CD4-positive, alpha-beta T cell treated with Interleukin-21 for 1 hour (primary cell): ENCODE measurements around the gene PPM1G.
A peak's percentile ranks its signal among the peaks of the same experiment; 100 is the strongest.
"Not testable (repeated sequence)": the region's sequence is repeated elsewhere in the genome, so short reads cannot be mapped to it uniquely, and the experiment has no call there.

ENCODE experiments used
- DNase-seq: peaks from one replicate; pipeline ENCODE4 v3.0.0-alpha.2; 2020

The PPM1G gene, protein sequence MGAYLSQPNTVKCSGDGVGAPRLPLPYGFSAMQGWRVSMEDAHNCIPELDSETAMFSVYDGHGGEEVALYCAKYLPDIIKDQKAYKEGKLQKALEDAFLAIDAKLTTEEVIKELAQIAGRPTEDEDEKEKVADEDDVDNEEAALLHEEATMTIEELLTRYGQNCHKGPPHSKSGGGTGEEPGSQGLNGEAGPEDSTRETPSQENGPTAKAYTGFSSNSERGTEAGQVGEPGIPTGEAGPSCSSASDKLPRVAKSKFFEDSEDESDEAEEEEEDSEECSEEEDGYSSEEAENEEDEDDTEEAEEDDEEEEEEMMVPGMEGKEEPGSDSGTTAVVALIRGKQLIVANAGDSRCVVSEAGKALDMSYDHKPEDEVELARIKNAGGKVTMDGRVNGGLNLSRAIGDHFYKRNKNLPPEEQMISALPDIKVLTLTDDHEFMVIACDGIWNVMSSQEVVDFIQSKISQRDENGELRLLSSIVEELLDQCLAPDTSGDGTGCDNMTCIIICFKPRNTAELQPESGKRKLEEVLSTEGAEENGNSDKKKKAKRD

DNA sequence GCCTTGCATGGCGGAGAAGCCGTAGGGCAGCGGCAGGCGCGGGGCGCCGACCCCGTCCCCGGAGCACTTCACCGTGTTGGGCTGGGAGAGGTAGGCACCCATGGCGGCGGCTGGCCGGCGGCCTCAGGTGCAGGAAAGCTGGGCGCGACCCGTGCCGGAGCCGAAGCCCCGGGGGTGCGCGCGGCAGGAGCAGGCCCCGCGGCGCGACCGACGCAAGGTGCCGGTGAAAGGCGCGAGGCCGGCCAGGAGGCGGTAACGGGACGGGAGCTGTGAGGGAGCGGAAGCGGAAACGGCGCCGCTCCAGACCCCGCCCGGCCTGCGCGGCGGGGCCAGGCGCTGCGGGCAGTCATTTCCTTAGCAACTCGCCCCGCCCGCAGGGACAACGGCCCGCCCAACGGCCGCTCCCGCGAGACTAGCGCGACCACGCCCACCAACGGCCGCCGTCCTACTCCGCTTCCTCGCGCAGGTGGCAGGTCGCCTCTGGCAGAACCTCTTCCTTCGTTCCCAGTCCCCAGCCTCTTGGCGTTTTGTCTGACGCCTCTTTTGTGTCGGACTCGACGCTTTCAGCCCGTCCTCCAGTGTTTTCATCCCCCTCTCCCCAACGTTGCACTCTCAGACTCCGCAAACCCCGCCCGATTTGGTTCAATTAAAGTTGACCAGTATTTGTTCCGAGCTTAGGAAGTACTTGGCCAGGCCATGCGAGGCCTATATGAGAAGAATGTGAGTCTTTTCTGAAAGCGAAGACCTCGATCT is at the start of gene PPM1G:
Gene PPM1G (minus strand): TSS at position 271 of the 753 bp plus-strand sequence. CDS start 169 bp downstream, at position 102.
- peak; percentile 95 for DNase-seq

DNA sequence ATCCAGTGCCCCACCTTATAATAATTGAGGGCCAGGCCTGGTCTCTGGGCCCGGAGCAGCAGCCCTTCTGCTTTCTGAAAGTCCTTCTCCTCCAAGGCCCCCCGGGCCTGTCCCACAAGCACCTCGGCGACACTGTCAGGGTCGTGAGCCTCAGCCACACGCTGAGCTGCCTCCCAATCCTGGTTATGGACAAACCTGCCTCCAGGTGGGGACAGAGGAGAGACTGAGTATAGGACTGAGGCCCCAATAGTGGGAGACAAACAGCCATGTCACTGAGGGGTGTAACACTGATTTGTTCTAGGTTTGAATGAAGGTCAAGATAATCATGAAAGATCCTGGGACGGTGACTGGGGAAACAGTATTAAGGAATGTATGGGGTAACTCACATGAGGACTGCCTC is 44.6 kb upstream of the PPM1G start:
- no peak for DNase-seq

DNA sequence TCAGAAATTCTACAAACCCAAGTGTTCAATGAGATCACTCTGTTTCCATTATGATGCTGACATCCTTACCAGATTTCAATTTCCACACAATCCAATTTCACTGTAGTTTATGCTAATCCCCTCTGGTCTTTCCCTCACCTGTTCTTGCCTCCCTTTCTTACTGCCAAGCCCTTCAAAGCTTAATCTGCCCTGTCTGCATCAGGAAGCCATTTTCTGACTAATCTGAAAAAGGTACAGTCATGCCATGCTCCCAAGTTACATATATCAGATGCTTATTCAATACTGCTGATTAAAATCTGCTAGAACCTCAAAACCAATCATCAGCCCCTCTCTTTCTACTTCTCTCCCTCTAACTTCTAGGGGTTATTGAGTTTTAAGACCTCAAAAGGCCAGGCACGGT is 41.7 kb upstream of the PPM1G start:
- DNase-seq = no peak

DNA sequence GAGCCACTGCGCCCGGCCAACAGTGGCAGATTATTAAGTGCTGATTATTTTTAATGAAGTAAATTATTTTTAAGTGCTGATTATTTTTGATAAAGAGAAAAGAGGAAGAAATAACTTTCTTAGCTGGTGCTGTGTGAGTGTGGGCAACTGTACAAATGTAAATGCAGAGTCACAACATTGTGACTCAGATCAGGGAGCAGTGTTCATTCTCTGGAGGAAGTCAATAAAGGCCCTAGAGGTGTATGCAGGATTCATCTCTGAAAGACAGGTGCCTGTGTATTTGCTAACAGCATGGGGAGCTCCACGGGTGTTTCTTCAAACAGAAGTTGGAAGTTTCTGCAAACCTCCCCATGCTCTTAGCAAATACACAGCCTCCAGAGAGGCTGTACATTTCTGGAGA is 39.0 kb upstream of the PPM1G start:
- no peak for DNase-seq

DNA sequence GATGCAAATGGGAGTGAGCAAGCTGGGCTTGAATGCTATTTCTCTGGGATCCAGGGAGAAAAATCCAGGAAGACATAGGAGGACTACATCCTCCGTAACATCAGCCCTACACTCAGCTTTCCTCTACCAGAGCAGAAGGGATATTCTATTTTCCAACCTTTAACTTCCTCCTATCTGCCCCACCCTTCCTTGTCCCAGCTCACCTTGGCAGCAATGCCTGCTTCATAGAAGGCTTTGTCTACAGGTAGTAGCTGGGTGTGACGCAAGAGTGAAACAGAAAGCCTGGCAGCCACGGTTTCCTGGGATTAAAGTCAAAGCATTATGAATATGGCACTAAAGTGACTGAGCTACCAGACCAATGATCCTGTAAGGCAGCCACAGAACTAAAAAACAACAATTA is 36.7 kb upstream of the PPM1G start:
- DNase-seq = no peak

DNA sequence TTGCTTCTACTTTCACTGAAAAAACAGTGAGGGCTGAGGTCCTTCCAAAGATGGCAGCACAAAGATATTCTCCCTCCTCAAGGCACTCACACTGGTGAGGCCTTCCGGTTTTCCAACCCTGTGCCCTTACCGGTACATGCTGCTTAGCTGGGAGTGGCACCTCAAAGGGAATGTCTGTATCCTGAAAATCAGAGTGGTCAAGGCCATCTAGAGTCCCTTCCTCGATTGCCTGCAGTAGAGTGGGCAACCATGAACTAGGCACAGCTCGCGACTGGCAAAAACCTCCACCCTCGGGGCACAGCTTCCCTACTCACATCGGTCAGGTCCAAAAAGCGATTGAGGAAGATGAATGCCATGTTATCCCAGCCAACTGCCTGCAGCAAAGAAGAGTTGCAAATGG is 36.2 kb upstream of the PPM1G start:
- DNase-seq = no peak

DNA sequence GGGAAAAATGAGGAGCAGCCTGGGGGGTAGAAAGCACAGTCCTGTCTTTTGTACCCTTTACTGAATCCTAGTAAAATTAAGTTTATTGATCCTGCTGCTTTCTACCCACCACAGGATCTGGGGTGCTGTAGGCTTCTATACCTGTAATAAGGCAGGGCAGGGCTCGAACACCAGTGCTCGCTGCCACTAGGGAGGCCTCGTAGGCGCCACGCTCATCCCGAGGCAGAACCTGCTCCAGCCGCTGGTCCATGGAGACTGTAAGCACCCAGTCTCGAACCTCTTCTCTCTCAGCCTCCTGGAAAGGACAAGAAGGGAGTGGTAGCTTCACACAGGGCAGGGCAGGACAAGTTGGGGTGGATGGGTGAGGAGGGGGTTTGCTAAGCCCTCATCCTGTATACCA is 35.8 kb upstream of the PPM1G start:
- DNase-seq = no peak

DNA sequence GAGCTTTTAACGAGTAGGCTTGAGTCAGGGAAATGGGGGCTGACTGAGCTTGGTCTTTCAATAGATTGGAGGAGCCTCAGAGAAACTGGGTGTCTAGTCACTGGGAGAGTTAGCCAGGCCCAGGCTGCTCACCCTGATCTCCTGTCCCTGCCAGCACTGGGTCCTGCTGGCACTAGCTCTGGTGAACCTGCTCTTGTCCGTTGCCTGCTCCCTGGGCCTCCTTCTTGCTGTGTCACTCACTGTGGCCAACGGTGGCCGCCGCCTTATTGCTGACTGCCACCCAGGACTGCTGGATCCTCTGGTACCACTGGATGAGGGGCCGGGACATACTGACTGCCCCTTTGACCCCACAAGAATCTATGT is 33.5 kb upstream of the PPM1G start:
- no peak for DNase-seq

DNA sequence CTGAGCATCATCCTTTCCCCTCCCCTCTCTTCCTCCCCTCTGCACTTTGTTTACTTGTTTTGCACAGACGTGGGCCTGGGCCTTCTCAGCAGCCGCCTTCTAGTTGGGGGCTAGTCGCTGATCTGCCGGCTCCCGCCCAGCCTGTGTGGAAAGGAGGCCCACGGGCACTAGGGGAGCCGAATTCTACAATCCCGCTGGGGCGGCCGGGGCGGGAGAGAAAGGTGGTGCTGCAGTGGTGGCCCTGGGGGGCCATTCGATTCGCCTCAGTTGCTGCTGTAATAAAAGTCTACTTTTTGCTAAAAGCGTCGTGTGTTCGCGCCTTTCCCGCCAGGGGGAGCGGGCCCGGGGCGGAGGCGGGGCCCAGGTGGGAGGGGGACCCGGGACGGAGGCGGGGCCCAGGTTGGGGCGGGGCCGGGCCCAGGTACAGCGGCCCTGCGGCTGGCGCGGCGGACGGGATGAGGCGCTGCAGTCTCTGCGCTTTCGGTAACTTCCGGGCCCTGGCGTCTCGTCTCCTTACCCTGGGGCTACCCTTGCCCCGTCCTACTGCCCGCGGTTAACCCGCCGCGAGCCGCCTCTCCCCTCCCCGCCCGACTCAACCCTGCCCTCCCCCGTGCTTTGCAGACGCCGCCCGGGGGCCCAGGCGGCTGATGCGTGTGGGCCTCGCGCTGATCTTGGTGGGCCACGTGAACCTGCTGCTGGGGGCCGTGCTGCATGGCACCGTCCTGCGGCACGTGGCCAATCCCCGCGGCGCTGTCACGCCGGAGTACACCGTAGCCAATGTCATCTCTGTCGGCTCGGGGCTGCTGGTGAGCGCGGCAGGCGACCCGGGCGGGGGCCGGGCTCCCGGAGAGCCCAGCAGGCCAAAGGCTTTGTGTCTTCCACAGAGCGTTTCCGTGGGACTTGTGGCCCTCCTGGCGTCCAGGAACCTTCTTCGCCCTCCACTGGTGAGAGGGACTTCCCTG is 32.8 kb upstream of the PPM1G start, which contains the start of gene KRTCAP3:
Gene KRTCAP3 (plus strand): TSS at position 424 of the 962 bp plus-strand sequence. CDS start 32 bp downstream, at position 456.
- peak; percentile 75 for DNase-seq

DNA sequence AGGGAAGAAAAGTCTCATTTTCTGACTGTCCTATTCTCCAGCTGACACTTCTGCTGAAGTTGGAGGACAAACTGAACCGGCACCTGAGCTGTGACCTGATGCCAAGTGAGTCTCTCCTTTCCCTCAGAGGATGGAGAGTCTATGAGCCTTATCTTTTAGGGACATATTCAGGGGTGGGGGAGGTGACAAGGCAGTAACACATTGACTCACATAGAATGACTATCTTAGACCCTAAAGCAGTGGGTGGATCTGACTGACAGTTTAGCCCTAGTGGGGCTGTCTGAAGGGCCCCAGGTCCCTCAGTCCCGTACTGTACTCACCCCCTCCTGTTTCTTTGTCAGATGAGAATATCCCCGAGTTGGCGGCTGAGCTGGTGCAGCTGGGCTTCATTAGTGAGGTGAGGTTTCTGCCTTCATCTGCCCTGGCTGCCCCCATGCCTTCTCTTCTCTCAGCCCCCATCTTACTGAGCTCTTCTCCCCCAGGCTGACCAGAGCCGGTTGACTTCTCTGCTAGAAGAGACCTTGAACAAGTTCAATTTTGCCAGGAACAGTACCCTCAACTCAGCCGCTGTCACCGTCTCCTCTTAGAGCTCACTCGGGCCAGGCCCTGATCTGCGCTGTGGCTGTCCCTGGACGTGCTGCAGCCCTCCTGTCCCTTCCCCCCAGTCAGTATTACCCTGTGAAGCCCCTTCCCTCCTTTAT is 32.0 kb upstream of the PPM1G start:
- DNase-seq = no peak

DNA sequence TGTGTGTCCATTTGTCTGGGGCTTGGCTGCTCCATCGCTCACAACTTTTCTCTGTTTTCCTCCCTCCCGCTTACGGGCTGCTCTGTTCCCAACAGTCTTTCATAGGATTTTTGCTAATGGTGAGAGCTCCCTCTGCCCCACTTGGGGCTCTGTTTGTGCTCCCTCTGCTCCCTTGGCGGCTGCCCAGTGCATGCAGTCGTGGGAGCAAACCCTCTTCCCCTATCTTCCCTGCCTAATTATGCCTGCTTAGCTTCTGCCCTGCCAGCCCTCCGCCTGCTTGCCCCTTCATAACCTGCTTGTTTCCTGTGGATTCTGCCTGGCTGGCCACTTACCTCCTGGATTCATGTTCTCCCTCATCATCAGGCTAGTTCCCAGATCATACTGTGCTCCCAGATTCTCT is 26.2 kb upstream of the PPM1G start:
- no peak for DNase-seq

DNA sequence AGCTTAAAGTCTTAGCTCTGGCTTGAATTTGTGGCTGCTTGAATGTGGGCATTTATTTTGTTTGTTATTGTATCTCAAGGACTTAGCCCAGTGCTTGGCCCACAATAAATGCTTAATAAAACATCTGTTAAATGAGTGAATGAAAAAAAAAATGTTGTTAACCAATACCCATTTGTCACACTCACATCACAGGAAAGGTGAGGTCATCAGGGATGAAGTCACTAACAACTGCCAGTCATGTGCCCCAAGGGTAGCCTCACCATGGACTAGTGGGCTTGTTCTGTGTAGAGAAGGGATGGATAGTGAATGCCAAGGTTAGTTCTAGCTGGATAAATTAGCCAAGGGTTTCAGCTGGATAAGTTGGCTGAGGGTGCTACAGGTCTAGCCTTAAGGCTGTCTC is 22.0 kb upstream of the PPM1G start:
- DNase-seq = peak; percentile 42

DNA sequence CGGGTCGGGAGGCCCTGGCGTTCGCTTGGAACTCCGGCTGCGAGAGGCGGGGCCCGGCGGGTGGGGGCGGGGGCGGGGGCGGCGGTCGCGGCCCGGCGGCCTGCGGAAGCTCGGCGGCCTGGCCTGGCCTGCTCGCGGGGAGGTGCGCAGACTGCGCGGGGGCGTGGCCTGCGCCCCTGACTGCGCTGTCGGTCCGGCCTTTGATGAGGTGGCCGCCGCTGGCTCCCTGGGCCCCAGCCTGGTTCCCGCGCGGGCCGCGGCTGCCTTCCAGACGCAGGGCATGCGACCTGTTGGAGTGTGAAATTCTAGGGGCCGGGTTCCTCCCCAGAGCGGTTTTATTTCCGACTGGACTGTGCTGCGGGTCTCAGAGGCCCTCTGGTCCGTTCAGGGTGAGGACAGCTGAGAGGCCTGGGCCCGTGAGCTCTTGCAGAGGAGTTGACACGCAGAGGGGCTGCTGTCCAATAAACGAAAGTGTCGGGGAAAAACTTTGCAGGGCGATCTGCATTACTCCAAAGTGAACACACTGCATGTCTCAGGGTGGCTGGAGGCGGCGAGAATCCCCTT is 19.7 kb upstream of the PPM1G start:
- peak; percentile 80 for DNase-seq

DNA sequence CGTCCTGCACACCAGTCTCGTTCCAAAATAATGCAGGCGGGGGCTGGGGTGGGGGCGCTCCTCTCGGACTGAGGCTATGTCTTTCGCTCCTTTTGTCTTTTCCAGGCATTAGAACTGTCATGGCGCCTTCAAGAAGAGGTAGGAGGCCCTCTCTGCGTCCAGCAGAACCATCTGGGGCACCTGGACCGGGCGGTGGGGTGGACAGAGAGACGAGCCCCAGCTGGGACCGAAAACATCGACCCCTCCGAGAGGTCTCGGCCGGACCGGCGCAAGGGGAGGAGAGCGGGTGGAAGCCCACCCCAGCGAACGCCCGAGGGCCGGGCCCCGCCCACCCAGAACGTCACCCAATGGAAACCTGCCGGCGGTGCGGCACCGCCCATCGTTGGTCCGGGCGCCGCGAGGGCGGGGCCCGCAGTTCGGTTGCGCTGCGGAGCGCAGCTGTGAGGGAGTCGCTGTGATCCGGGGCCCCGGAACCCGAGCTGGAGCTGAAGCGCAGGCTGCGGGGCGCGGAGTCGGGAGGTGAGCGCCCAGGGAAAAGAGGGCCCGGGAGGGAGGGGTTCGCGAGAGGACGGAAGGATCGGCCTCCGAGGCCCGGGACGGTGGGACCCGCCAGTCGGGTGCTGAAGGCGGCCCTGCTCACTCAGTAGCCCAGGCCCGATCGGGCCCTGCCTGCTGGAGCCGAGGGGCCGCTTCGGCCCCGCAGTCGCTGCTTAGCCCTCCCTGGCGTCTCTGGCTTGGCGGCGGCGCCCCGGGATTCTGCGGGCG is 19.0 kb upstream of the PPM1G start, which contains the start of gene NRBP1:
Gene NRBP1 (plus strand): TSS at position 419 of the 765 bp plus-strand sequence. CDS start 4,643 bp downstream, outside the sequence.
- peak; percentile 89 for DNase-seq

DNA sequence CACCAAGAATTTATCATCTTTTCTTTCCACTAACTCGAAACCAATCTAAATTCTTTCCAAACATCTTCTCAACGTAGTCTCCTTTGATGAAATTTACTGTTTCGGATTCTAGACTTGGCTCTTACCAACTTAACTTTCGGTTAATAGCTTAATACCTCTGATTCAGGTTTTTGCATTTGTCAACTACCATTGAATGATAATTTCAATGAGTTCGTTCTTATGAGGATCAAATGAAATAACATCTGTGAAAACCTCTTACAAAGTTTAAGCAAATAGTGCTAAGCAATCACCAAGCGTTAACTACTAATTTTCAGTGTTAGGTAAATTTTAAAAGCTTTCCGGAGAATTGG is 18.4 kb upstream of the PPM1G start:
- DNase-seq = no peak

DNA sequence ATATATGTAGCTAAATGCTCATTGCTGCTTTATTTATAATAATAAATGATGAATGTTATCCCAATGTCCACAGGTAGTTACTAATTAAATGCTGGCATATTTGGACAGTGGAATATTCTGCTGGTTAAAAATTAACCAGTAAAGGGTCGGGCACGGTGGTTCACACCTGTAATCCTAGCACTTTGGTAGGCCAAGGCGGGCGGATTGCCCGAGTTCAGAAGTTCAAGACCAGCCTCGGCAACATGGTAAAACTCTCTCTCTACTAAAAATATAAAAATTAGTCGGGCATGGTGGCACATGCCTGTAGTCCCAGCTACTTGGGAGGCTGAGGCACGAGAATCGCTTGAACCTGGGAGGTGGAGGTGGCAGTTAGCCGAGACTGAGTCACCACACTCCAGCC is 15.6 kb upstream of the PPM1G start:
- DNase-seq = not testable (repeated sequence)

DNA sequence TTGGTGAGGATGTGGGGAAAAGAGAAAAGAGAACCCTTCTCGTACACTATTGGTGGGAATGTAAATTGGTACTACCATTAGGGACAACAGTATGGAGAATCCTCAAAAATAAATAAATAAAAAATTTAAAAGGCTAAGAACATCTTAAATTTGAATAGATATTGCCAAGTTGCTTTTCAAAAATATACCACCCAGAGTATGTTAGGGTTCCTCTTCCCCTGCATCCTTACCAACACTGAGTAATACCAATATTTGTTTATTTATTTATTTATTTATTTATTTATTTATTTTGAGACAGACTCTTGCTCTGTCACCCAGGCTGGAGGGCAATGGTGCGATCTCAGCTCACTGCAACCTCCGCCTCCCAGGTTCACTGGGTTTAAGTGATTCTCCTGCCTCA is 13.6 kb upstream of the PPM1G start:
- no peak for DNase-seq

DNA sequence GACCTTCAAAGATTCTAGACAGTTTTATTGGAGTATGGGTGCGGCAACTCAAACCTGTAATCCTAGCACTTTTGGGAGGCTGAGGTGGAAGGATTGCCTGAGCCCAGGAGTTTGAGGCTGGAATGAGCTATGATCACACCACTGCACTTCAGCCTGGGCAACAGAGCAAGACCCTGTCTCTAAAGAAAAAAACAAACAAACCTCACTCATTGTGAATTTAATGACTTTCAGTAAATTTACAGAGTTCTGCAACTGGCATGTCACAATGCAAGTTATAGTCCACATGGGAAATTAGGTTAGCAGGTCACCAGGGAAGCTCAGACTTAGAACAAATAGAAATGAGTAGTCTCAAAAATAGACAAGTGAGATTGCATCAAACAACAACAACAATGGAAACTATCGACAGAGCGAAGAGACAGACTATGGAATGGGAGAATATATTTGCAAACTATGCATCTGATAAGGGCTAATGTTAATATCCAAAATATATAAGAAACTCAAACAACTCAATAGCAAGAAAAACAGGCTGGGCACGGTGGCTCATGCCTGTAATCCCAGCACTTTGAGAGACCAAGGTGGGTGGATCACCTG is 12.4 kb upstream of the PPM1G start:
- no peak for DNase-seq

DNA sequence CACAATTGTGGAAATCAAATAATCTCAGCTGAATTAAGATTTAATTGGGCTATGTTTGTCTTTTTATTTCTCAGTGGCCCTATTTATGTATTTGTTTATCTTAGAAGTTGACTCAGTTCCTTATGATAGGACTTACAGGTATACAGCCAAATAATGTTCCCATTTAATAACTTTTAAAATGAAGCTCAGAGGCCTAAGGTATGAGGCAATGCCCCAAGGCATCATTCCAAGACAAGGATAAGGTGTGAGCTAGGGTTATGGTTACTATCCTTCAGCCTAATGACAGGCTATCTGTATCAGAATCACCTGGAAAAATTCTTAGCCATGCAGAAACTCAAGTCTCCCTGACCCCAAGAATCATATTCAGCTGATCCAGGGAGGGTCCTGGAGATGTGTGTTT is 11.6 kb upstream of the PPM1G start:
- DNase-seq = no peak

DNA sequence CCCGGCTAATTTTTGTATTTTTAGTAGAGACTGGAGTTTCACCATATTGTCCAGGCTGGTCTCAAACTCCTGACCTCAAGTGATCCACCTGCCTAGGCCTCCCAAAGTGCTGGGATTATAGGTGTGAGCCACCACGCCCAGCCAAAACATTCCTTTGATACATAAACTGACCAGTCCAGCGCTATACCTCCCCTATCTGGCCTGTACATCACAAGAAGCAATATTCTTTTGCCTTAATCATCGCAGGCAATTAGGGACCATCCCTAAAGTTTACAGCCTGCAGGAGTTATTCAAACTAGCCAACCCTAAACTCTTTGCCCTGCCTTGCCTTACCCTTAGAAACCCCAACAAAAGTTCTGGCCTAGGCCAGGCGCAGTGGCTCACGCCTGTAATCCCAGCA is 6.8 kb upstream of the PPM1G start:
- DNase-seq = no peak
